HepG2 (cell line): ENCODE results near the gene UCN2. TPM values are rescaled to one million over a fixed set of nuclear protein-coding genes. Genes with fewer than 3 reads are reported as not detected.

Experiments
- CCAR2 ChIP-seq: fragments of 200-400 bp; formaldehyde crosslinking; optimal IDR thresholded peaks from 2 replicates; pipeline ENCODE3; 2018; ENCODE audit warnings: low read depth, mild to moderate bottlenecking, low read length, moderate library complexity
- CEBPG ChIP-seq: IDR thresholded peaks from 2 replicates; pipeline ENCODE4 v1.6.1; 2016
- MZF1 ChIP-seq: sonication (generic); formaldehyde crosslinking; IDR thresholded peaks from 2 replicates; pipeline ENCODE4 v1.8.1; 2023; ENCODE audit warnings: mild to moderate bottlenecking, missing genetic modification reagents, borderline replicate concordance
- NR2F1 ChIP-seq, 2 experiments: fragments of 450-650 bp in 1 of 2; formaldehyde crosslinking in 1 of 2; IDR thresholded peaks; 2 replicates each; pipeline versions ENCODE4 v1.5.0 to v1.6.1; 2016 to 2020; ENCODE audit warnings: mild to moderate bottlenecking in 1 of 2, missing compliant biosample characterization in 1 of 2, missing genetic modification reagents in 1 of 2, moderate library complexity in 1 of 2
- PHF5A ChIP-seq: IDR thresholded peaks from one replicate; pipeline ENCODE4 v1.6.1; 2018; ENCODE audit warnings: low read depth, missing genetic modification reagents; ENCODE audit not compliant: unreplicated experiment
- PHF8 ChIP-seq: sonication (generic); formaldehyde crosslinking; IDR thresholded peaks from 2 replicates; pipeline ENCODE4 v1.5.0; 2020; ENCODE audit warnings: missing genetic modification reagents
- ZSCAN9 ChIP-seq: IDR thresholded peaks from 2 replicates; pipeline ENCODE4 v1.6.1; 2016; ENCODE audit warnings: borderline replicate concordance
- polyA plus RNA-seq, 8 experiments: library from polyadenylated mRNA; depleted of rRNA in 3 of 8; stranded (reverse) in 7 of 8; unstranded in 1 of 8; fragments of >200 nt; fragmentation: Illumina TruSeq in 4 of 8; extraction: Trizol in 4 of 8; gene quantifications; 2 replicates each; pipeline versions ENCODE4 v1.2.1 to v1.2.3, GENCODE V29; 2011 to 2016; ENCODE audit warnings: low read depth in 4 of 8, missing spikeins in 1 of 8, mixed read lengths in 1 of 8; ENCODE audit not compliant: insufficient read depth in 1 of 8
- total RNA-seq, 5 experiments: library from RNA; depleted of rRNA; stranded (reverse); fragments of >200 nt; fragmentation: Illumina TruSeq; extraction: Trizol; gene quantifications; 2 replicates each; pipeline ENCODE4 v1.2.3, GENCODE V29; 2016; ENCODE audit warnings: low read depth in 1 of 5
- TF ChIP-seq, protein P1 (sequence below): sonication (generic); formaldehyde crosslinking; IDR thresholded peaks from 2 replicates; pipeline ENCODE4 v1.4.0; 2020; ENCODE audit warnings: missing genetic modification reagents
- TF ChIP-seq, protein P2 (sequence below): sonication (generic); formaldehyde crosslinking; IDR thresholded peaks from 2 replicates; pipeline ENCODE4 v1.4.0; 2020; ENCODE audit warnings: mild to moderate bottlenecking, missing genetic modification reagents, borderline replicate concordance
- TF ChIP-seq, protein P3 (sequence below): sonication (generic); formaldehyde crosslinking; IDR thresholded peaks from 2 replicates; pipeline ENCODE4 v1.5.0; 2020; ENCODE audit warnings: mild to moderate bottlenecking, missing genetic modification reagents, borderline replicate concordance

The UCN2 gene
- total and polyA plus RNA-seq, 2 of the 13 experiments (the other 11 are each of a cell fraction or from before 2014, with no cell fraction given) = 0.07 to 1.5 TPM

DNA sequence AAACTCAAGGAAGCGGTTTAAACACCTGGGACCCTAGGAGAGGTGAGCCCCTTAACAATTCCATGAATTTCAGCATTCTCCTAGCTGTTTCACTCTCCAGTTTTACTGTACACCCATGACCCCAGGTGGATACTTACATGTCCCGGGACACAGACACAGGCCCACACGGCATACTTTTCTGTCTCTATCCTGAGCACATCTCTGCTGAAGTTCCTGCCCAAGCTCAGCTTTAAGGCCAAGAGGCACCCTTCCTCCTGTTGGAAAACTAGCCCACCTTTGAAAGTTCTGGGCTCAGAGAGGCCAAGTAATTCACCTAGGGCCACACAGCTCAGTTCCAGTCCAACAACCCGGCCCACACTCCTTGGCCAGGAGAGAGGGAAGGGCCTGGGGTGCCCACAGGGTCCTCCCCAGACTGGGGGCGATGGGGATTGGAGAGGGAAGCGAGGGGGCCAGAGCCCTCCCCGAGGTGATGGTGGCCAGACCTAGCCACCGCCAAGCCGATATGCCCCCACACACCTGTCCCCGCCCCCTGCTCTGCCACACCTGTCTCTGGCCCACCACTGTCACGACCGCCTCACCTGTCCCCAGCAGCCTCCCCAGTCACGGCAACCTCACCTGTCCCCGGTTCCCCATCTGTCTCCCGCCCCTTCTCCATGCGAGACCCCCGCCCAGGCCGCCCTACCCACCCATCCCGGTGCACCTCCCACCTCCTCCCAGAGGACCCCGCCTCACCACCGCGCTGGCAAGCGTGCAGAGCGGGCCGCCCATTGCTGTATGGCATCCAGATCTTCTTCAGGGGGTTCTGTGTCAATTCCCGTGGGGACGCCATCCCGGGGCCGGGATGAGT is 7.4 kb downstream of the UCN2 start (continued):
- TF ChIP-seq, protein P1, sequence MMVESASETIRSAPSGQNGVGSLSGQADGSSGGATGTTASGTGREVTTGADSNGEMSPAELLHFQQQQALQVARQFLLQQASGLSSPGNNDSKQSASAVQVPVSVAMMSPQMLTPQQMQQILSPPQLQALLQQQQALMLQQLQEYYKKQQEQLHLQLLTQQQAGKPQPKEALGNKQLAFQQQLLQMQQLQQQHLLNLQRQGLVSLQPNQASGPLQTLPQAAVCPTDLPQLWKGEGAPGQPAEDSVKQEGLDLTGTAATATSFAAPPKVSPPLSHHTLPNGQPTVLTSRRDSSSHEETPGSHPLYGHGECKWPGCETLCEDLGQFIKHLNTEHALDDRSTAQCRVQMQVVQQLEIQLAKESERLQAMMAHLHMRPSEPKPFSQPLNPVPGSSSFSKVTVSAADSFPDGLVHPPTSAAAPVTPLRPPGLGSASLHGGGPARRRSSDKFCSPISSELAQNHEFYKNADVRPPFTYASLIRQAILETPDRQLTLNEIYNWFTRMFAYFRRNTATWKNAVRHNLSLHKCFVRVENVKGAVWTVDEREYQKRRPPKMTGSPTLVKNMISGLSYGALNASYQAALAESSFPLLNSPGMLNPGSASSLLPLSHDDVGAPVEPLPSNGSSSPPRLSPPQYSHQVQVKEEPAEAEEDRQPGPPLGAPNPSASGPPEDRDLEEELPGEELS (CRISPR knock-in tag) = no peak
- no peak for TF ChIP-seq CEBPG (CRISPR knock-in tag)
- TF ChIP-seq, protein P2, sequence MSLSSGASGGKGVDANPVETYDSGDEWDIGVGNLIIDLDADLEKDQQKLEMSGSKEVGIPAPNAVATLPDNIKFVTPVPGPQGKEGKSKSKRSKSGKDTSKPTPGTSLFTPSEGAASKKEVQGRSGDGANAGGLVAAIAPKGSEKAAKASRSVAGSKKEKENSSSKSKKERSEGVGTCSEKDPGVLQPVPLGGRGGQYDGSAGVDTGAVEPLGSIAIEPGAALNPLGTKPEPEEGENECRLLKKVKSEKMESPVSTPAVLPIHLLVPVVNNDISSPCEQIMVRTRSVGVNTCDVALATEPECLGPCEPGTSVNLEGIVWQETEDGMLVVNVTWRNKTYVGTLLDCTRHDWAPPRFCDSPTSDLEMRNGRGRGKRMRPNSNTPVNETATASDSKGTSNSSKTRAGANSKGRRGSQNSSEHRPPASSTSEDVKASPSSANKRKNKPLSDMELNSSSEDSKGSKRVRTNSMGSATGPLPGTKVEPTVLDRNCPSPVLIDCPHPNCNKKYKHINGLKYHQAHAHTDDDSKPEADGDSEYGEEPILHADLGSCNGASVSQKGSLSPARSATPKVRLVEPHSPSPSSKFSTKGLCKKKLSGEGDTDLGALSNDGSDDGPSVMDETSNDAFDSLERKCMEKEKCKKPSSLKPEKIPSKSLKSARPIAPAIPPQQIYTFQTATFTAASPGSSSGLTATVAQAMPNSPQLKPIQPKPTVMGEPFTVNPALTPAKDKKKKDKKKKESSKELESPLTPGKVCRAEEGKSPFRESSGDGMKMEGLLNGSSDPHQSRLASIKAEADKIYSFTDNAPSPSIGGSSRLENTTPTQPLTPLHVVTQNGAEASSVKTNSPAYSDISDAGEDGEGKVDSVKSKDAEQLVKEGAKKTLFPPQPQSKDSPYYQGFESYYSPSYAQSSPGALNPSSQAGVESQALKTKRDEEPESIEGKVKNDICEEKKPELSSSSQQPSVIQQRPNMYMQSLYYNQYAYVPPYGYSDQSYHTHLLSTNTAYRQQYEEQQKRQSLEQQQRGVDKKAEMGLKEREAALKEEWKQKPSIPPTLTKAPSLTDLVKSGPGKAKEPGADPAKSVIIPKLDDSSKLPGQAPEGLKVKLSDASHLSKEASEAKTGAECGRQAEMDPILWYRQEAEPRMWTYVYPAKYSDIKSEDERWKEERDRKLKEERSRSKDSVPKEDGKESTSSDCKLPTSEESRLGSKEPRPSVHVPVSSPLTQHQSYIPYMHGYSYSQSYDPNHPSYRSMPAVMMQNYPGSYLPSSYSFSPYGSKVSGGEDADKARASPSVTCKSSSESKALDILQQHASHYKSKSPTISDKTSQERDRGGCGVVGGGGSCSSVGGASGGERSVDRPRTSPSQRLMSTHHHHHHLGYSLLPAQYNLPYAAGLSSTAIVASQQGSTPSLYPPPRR (CRISPR knock-in tag) = no peak
- peak; percentile 23; the same call in 1 of the 2 replicates for TF ChIP-seq PHF8
- no peak for TF ChIP-seq MZF1 (CRISPR knock-in tag)
- no peak for TF ChIP-seq CCAR2
- TF ChIP-seq, protein P3, sequence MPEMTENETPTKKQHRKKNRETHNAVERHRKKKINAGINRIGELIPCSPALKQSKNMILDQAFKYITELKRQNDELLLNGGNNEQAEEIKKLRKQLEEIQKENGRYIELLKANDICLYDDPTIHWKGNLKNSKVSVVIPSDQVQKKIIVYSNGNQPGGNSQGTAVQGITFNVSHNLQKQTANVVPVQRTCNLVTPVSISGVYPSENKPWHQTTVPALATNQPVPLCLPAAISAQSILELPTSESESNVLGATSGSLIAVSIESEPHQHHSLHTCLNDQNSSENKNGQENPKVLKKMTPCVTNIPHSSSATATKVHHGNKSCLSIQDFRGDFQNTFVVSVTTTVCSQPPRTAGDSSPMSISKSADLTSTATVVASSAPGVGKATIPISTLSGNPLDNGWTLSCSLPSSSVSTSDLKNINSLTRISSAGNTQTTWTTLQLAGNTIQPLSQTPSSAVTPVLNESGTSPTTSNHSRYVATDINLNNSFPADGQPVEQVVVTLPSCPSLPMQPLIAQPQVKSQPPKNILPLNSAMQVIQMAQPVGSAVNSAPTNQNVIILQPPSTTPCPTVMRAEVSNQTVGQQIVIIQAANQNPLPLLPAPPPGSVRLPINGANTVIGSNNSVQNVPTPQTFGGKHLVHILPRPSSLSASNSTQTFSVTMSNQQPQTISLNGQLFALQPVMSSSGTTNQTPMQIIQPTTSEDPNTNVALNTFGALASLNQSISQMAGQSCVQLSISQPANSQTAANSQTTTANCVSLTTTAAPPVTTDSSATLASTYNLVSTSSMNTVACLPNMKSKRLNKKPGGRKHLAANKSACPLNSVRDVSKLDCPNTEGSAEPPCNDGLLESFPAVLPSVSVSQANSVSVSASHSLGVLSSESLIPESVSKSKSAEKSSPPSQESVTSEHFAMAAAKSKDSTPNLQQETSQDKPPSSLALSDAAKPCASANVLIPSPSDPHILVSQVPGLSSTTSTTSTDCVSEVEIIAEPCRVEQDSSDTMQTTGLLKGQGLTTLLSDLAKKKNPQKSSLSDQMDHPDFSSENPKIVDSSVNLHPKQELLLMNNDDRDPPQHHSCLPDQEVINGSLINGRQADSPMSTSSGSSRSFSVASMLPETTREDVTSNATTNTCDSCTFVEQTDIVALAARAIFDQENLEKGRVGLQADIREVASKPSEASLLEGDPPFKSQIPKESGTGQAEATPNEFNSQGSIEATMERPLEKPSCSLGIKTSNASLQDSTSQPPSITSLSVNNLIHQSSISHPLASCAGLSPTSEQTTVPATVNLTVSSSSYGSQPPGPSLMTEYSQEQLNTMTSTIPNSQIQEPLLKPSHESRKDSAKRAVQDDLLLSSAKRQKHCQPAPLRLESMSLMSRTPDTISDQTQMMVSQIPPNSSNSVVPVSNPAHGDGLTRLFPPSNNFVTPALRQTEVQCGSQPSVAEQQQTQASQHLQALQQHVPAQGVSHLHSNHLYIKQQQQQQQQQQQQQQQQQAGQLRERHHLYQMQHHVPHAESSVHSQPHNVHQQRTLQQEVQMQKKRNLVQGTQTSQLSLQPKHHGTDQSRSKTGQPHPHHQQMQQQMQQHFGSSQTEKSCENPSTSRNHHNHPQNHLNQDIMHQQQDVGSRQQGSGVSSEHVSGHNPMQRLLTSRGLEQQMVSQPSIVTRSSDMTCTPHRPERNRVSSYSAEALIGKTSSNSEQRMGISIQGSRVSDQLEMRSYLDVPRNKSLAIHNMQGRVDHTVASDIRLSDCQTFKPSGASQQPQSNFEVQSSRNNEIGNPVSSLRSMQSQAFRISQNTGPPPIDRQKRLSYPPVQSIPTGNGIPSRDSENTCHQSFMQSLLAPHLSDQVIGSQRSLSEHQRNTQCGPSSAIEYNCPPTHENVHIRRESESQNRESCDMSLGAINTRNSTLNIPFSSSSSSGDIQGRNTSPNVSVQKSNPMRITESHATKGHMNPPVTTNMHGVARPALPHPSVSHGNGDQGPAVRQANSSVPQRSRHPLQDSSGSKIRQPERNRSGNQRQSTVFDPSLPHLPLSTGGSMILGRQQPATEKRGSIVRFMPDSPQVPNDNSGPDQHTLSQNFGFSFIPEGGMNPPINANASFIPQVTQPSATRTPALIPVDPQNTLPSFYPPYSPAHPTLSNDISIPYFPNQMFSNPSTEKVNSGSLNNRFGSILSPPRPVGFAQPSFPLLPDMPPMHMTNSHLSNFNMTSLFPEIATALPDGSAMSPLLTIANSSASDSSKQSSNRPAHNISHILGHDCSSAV = no peak
- no peak for TF ChIP-seq PHF5A (CRISPR knock-in tag)
- TF ChIP-seq ZSCAN9 (CRISPR knock-in tag) = no peak
- TF ChIP-seq NR2F1 (CRISPR knock-in tag; IDR thresholded peaks at IDR 0.05) = no peak
